Skeletal muscle cell (primary cell): ENCODE results near the gene SRP72.

Source experiments
- DNase-seq: peaks from one replicate; pipeline ENCODE4 v3.0.0-alpha.2; 2010; ENCODE audit warnings: low read depth
- H3K4me3 ChIP-seq: 2 replicates; pipeline ENCODE4 v1.5.1; 2011; ENCODE audit warnings: low read depth, mild to moderate bottlenecking, control low read depth, low read length, moderate library complexity

The SRP72 gene

GRCh38 chr4:56532239-56532638 lies 64.8 kb downstream of the SRP72 start:
- DNase-seq = no peak
- no peak overlapping the region for H3K4me3 ChIP-seq

- no peak for DNase-seq
- H3K4me3 ChIP-seq = no peak overlapping the region
These were observed 68.5 kb downstream of the SRP72 start for GRCh38 chr4:56535915-56536314.

GRCh38 chr4:56537147-56537546 lies 69.7 kb downstream of the SRP72 start:
- H3K4me3 ChIP-seq = no peak overlapping the region
- no peak for DNase-seq

GRCh38 chr4:56540826-56541225 lies 73.4 kb downstream of the SRP72 start:
- no peak overlapping the region for H3K4me3 ChIP-seq
- no peak for DNase-seq

GRCh38 chr4:56544573-56545131 lies 77.2 kb downstream of the SRP72 start:
- peak; percentile 54 for DNase-seq
- peak overlapping the region; percentile 45 for H3K4me3 ChIP-seq

- no peak overlapping the region for H3K4me3 ChIP-seq
- no peak for DNase-seq
These were observed 83.2 kb downstream of the SRP72 start for GRCh38 chr4:56550642-56551041.

GRCh38 chr4:56551516-56551915 lies 84.1 kb downstream of the SRP72 start:
- no peak for DNase-seq
- H3K4me3 ChIP-seq = no peak overlapping the region

GRCh38 chr4:56552273-56552672 lies 84.9 kb downstream of the SRP72 start:
- no peak for DNase-seq
- H3K4me3 ChIP-seq = no peak overlapping the region
